ENCODE data around the gene XYLT2. TPM values are rescaled to one million over a fixed set of nuclear protein-coding genes. Genes with fewer than 3 reads are reported as not detected.

XYLT2 gene
- total and polyA plus RNA-seq, 2 of the 8 experiments (the other 6 are each of a cell fraction or from before 2014, with no cell fraction given) = 28.0 to 29.9 TPM

- H3K4me2 ChIP-seq (ENCODE audit: insufficient read depth in 1 of 2, low read depth in 2 of 2, low read length in 2 of 2) = peak overlapping the region; percentile 91 to 95
- H2BK12ac ChIP-seq (ENCODE audit: low read depth, low read length) = no peak overlapping the region
- H3K27me3 ChIP-seq (replicated peaks in 1 of 4; ENCODE audit: control insufficient read depth in 3 of 4, extremely low read depth in 1 of 4, insufficient read depth in 3 of 4, low read length in 3 of 4) = peaks cover 0 to 9% (median 5%) of the 10 kb centered on the region in 4 experiments; a peak in 4 of 7 replicates
- peak overlapping the region; percentile 72; the same call in 1 of the 2 replicates for H2BK5ac ChIP-seq (ENCODE audit: low read depth, low read length)
- no peak overlapping the region for H3K23ac ChIP-seq (ENCODE audit: insufficient read length)
- H3K79me2 ChIP-seq (ENCODE audit: control insufficient read depth in 1 of 2, insufficient read depth in 2 of 2, low read length in 2 of 2) = peaks cover 0 to 25% of the 10 kb centered on the region in 2 experiments; a peak in 2 of 4 replicates
- H3K36me3 ChIP-seq (ENCODE audit: control insufficient read depth in 2 of 4, insufficient read depth in 4 of 4, low read length in 3 of 4) = 0 out of 8 replicates have a peak, but pooled peaks cover 0 to 4% (median 0%) of the 10 kb centered on the region in 4 experiments
- H3K23me2 ChIP-seq (ENCODE audit: low read depth, low read length) = peaks cover 17% of the 10 kb centered on the region
- H2BK120ac ChIP-seq (replicated peaks; ENCODE audit: low read depth, low read length) = no peak overlapping the region
- H3K56ac ChIP-seq (replicated peaks; ENCODE audit: insufficient read length, low read depth, low read length) = no peak overlapping the region
- H2AFZ ChIP-seq (ENCODE audit: low read length) = no peak overlapping the region
- CTCF ChIA-PET (ENCODE audit: partially characterized antibody) = interaction anchor here (1.1 to 4.0 kb wide), 6 partner anchors 13 to 147 kb away, joined by 3 to 58 read pairs (median 4); partner anchors contain the start of gene LRRC59
- H3K27ac ChIP-seq (ENCODE audit: low read depth, low read length) = no peak overlapping the region
- H2BK20ac ChIP-seq (ENCODE audit: low read length) = 0 out of 2 replicates have a peak overlapping the region, but pooled peaks have one; percentile 7
- FAIRE-seq (no peak), DNase-seq (ENCODE audit: low read depth in 1 of 2, low spot score in 2 of 2) (peak in 1 of 2 experiments; percentile 57)
- TF ChIP-seq EP300 (IDR thresholded peaks at IDR 0.05; ENCODE audit: borderline replicate concordance in 1 of 2, low read depth in 2 of 2, low read length in 2 of 2) (no peak), SP1 (IDR thresholded peaks at IDR 0.05; ENCODE audit: low read depth, low read length) (peak; percentile 49; the same call in 1 of the 2 replicates), POLR2AphosphoS5 (IDR thresholded peaks at IDR 0.05; ENCODE audit: low read depth, low read length) (peak; percentile 31; the same call in 1 of the 2 replicates), POLR2A (IDR thresholded peaks at IDR 0.05; ENCODE audit: control extremely low read depth in 1 of 2, low read depth in 2 of 2, low read length in 2 of 2) (0 out of 3 replicates have a peak, but pooled peaks of 1 of the 2 experiments have one; percentile 35), TEAD4 (IDR thresholded peaks at IDR 0.05; ENCODE audit: low read depth, low read length) (peak; percentile 74), CREB1 (IDR thresholded peaks at IDR 0.05) (no peak)
- peak overlapping the region; percentile 51 for H3K18ac ChIP-seq (ENCODE audit: extremely low read depth, low read length)
- no peak overlapping the region for H4K5ac ChIP-seq (ENCODE audit: insufficient read length, low read depth, low read length)
- H3K79me1 ChIP-seq (ENCODE audit: low read depth, low read length) = peaks cover 20% of the 10 kb centered on the region
- H2BK15ac ChIP-seq (ENCODE audit: low read length) = peak overlapping the region; percentile 46; the same call in 1 of the 2 replicates
- H3K9me3 ChIP-seq (ENCODE audit: insufficient read depth in 2 of 2, low read depth in 1 of 2, low read length in 1 of 2) = no peaks in the 10 kb centered on the region
- peaks cover 2 to 21% of the 10 kb centered on the region in 2 experiments for H4K20me1 ChIP-seq (replicated peaks in 1 of 2; ENCODE audit: control insufficient read depth in 1 of 2, insufficient read depth in 2 of 2, low read length in 2 of 2)
- peak overlapping the region; percentile 65 for H3K4ac ChIP-seq (replicated peaks; ENCODE audit: insufficient read length, low read depth, low read length)
- peak overlapping the region; percentile 34 for H4K91ac ChIP-seq (replicated peaks; ENCODE audit: insufficient read length, low read length)
- no peak overlapping the region for H3K14ac ChIP-seq (ENCODE audit: insufficient read length)
- peak overlapping the region in 3 of 4 experiments; percentile 66 to 83 (median 72); a peak in 6 of 7 replicates for H3K9ac ChIP-seq (replicated peaks in 1 of 4; ENCODE audit: extremely low read depth in 1 of 4, low read depth in 3 of 4, low read length in 3 of 4)
- peak overlapping the region; percentile 81 to 93 (median 88) for H3K4me3 ChIP-seq (ENCODE audit: extremely low read depth in 1 of 4, insufficient read depth in 2 of 4, low read depth in 3 of 4, low read length in 4 of 4)
- peaks cover 4 to 17% (median 11%) of the 10 kb centered on the region in 4 experiments for H3K4me1 ChIP-seq (replicated peaks in 1 of 4; ENCODE audit: control insufficient read depth in 3 of 4, insufficient read depth in 4 of 4, low read length in 3 of 4)
- POLR2A ChIA-PET (ENCODE audit: partially characterized antibody) = interaction anchor here (0.6 to 12.4 kb wide), 10 partner anchors 15 to 201 kb away, joined by 3 to 135 read pairs (median 3); partner anchors contain the start of gene LRRC59
- H2AK5ac ChIP-seq (ENCODE audit: low read depth, low read length) = peak overlapping the region; percentile 65; the same call in 1 of the 2 replicates
- no peak overlapping the region; the same call in 1 of the 2 replicates for H4K8ac ChIP-seq (ENCODE audit: extremely low read depth, insufficient read depth, low read length)
- WGBS, 2 experiments (ENCODE audit: extremely low coverage in 1 of 2, insufficient coverage in 1 of 2, insufficient read length in 1 of 2, insufficient replicate concordance in 2 of 2, low coverage in 1 of 2, low lambda C conversion rate in 2 of 2, missing lambda C conversion rate in 1 of 2) = 16% methylated on average over 13 of the region's 17 CpGs; no CpG with 5 or more reads in 1 of the 2 experiments
Observed at GRCh38 chr17:50347117-50347893, 1.4 kb downstream of the XYLT2 start.
